Mesothelial cell of epicardium (in vitro differentiated cells): Measurements from ENCODE around the gene MARCHF3. TPM values are rescaled to one million over a fixed set of nuclear protein-coding genes. Genes with fewer than 3 reads are reported as not detected.

ENCODE experiments used
- DNase-seq, 2 experiments: peaks; one replicate each; pipeline ENCODE4 v3.0.0; 2021; ENCODE audit warnings: low spot score in 2 of 2; ENCODE audit not compliant: unreplicated experiment in 2 of 2
- H3K27ac Mint-ChIP-seq: 2 replicates; pipeline ENCODE4 v1.8.0; 2021; ENCODE audit warnings: mixed read lengths
- H3K27me3 Mint-ChIP-seq: 2 replicates; pipeline ENCODE4 v1.8.0; 2021; ENCODE audit warnings: low read depth, mixed read lengths
- H3K36me3 Mint-ChIP-seq: 2 replicates; pipeline ENCODE4 v1.8.0; 2021; ENCODE audit warnings: mixed read lengths
- H3K4me1 Mint-ChIP-seq: 2 replicates; pipeline ENCODE4 v1.8.0; 2021; ENCODE audit warnings: mixed read lengths
- H3K4me3 Mint-ChIP-seq: 2 replicates; pipeline ENCODE4 v1.8.0; 2021; ENCODE audit warnings: mild to moderate bottlenecking, moderate library complexity, mixed read lengths
- H3K9me3 Mint-ChIP-seq: 2 replicates; pipeline ENCODE4 v1.8.0; 2021; ENCODE audit warnings: mixed read lengths
- total RNA-seq: library from RNA; stranded (reverse); gene quantifications from 3 replicates; pipeline ENCODE4 v1.2.1, GENCODE V29; 2021
- TF ChIP-seq, protein P1 (sequence below): fragments of 200-600 bp; sonication (generic); IDR thresholded peaks from one replicate; pipeline ENCODE4 v1.5.0; 2021; ENCODE audit warnings: antibody characterized with exemption; ENCODE audit not compliant: unreplicated experiment

Gene MARCHF3
- total RNA-seq, 1 donor from 2014 or later: 9.4 TPM

DNA sequence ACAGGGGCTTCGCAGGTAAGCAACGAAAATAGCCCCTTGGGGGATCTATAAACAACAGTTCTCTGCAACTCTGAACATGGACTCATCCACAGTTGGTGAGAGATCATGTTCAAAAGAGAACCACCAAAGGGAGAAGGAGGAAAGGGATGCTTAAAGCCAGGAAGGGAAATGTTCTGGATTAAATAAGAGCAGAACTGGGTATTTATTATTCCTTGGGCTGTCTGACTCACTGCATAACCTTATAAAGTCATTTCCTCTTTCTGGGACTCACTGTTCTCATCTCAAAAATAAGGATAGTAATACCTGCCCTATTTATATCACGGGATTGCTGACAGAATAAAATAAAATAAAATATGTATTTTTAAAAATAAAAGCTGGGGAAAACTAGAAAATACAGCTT, 11.2 kb upstream of the MARCHF3 start:
- Mint-ChIP-seq H3K27me3 (peaks cover 12% of the 10 kb centered on the region), H3K9me3 (no peaks in the 10 kb centered on the region), H3K27ac (no peak overlapping the region), H3K4me1 (no peaks in the 10 kb centered on the region), H3K4me3 (no peak overlapping the region), H3K36me3 (no peaks in the 10 kb centered on the region)
- TF ChIP-seq, protein P1, sequence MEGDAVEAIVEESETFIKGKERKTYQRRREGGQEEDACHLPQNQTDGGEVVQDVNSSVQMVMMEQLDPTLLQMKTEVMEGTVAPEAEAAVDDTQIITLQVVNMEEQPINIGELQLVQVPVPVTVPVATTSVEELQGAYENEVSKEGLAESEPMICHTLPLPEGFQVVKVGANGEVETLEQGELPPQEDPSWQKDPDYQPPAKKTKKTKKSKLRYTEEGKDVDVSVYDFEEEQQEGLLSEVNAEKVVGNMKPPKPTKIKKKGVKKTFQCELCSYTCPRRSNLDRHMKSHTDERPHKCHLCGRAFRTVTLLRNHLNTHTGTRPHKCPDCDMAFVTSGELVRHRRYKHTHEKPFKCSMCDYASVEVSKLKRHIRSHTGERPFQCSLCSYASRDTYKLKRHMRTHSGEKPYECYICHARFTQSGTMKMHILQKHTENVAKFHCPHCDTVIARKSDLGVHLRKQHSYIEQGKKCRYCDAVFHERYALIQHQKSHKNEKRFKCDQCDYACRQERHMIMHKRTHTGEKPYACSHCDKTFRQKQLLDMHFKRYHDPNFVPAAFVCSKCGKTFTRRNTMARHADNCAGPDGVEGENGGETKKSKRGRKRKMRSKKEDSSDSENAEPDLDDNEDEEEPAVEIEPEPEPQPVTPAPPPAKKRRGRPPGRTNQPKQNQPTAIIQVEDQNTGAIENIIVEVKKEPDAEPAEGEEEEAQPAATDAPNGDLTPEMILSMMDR: no peak
- DNase-seq: no peak

DNA sequence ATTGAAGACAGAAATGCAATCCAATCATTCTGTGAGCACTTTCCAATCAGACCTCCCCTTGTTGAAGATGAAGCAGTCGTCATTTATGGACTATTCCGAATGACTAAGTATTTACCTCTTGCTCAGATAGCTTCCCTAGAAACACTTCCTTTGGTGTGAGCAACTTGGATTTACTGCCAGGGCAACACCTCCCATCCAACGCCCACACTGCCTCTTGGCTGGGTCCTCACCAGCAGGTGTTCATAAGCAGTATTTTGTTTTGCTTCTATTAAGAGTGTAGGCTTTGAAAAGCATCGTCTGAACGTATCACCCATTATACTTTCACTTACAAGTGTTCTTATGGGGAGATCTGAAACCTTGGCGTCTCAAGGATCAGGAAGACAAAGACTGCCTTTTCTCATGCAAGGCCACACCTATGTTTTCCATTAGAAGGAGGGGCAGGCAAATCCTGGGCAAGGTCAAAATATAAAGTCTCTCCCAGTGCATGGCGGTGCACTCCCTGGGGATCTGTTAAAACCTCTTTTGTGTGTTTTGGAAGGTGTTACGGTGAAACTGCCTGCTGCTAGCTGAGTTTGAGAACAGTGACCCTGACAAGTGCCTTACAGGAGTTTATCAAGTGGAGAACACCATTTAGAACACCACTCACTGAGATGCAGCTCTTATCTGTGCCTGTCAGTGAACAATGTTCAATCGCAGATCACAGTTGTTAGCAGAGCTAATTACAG, 10.6 kb upstream of the MARCHF3 start:
- TF ChIP-seq, protein P1: no peak
- Mint-ChIP-seq H3K4me1 (no peaks in the 10 kb centered on the region), H3K27ac (no peak overlapping the region), H3K27me3 (peaks cover 15% of the 10 kb centered on the region), H3K9me3 (no peaks in the 10 kb centered on the region), H3K4me3 (no peak overlapping the region), H3K36me3 (no peaks in the 10 kb centered on the region)
- DNase-seq: no peak

DNA sequence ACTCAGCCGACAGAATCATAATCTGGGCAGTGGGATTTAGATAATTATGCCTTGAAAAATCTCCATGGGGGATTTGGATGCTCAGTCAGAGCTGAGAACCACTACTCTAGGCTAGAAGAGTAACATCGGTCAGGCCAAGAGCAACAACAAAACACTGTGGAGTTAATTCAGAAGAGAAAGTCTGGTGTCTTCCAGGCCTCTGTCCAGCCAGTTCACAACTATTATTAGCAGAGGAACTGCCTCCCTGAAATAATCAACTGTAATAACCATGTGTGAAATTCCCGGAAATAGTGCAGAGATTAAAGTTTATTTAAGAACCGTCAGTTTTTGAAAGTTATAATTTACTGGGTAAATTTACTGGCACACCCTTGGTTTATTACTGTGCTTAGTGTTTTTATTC, 8.2 kb upstream of the MARCHF3 start:
- no peak for DNase-seq
- TF ChIP-seq, protein P1: no peak
- H3K27me3 Mint-ChIP-seq: peaks cover 35% of the 10 kb centered on the region
- H3K36me3 Mint-ChIP-seq: no peaks in the 10 kb centered on the region
- H3K4me1 Mint-ChIP-seq: no peaks in the 10 kb centered on the region
- no peak overlapping the region for H3K4me3 Mint-ChIP-seq
- H3K9me3 Mint-ChIP-seq: no peaks in the 10 kb centered on the region
- no peak overlapping the region for H3K27ac Mint-ChIP-seq

DNA sequence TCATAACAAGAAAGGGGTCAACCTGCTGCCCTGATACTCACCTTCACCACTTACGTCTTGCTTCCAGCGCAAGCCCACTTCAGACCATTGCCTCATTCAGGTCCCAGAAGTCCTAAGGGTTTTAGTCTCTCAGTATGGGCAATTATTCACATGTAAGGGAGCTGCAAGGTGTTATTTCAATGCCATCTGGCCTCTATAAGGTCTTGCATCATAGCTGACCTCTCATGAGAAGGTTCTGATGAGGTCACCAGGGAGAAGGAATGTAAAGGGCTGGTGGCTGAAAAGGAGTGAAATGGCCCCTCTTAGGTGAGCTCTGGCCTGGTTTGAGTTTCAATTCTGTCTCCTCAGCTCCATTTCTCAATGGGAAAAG, 1.5 kb upstream of the MARCHF3 start:
- no peaks in the 10 kb centered on the region for H3K36me3 Mint-ChIP-seq
- TF ChIP-seq, protein P1: no peak
- no peak overlapping the region for H3K27ac Mint-ChIP-seq
- DNase-seq: no peak
- peak overlapping the region; percentile 87 for H3K4me3 Mint-ChIP-seq
- peaks cover 12% of the 10 kb centered on the region for H3K4me1 Mint-ChIP-seq
- no peaks in the 10 kb centered on the region for H3K9me3 Mint-ChIP-seq
- peaks cover 77% of the 10 kb centered on the region for H3K27me3 Mint-ChIP-seq

DNA sequence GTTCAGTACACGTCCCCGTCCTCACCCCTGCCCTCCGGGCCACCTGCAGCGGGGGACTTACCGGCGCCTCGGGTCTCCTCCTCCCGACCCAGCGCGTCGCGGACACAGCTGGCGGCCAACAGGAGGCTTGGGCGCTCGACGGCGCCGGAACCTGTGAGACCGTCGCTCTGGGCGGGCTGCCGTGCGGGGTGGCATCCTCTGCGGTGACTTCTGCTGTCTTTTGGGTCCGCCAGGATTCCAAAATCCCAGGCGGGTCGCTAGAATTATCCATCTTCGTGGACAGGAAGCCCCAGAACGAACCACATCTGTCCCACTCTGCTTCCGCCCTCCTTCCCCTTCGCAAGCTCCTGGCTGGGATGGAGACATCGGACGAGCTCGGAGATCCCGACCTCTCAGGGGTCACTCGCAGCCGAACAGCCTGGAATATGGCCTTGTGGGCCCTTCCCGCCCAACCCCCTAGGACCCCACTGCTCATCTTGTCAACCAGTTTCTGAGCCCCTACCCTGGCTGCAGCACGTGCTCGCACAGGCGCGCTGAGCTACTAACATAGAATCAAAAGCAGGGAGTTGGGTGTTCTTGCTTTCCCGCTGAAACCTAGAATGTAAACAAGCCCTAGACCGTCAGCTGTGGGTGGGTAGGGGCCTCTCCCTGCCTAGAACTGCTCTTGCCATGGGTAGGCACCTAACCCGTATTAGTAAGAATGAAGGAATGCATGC, 947 bp upstream of the MARCHF3 start:
- TF ChIP-seq, protein P1: no peak
- DNase-seq: peak in 1 of 2 experiments; percentile 42
- Mint-ChIP-seq H3K27me3 (peaks cover 79% of the 10 kb centered on the region), H3K4me1 (peaks cover 12% of the 10 kb centered on the region), H3K4me3 (peak overlapping the region; percentile 87), H3K9me3 (no peaks in the 10 kb centered on the region), H3K27ac (no peak overlapping the region), H3K36me3 (no peaks in the 10 kb centered on the region)
